ENCODE data around the gene ZNF69. TPM values are rescaled to one million over a fixed set of nuclear protein-coding genes. Genes with fewer than 3 reads are reported as not detected.
"Not testable (repeated sequence)": the region's sequence is repeated elsewhere in the genome, so short reads cannot be mapped to it uniquely, and the experiment has no call there.

The ZNF69 gene
- polyA plus RNA-seq, 1 donor from 2014 or later, result 2.1 TPM

DNA sequence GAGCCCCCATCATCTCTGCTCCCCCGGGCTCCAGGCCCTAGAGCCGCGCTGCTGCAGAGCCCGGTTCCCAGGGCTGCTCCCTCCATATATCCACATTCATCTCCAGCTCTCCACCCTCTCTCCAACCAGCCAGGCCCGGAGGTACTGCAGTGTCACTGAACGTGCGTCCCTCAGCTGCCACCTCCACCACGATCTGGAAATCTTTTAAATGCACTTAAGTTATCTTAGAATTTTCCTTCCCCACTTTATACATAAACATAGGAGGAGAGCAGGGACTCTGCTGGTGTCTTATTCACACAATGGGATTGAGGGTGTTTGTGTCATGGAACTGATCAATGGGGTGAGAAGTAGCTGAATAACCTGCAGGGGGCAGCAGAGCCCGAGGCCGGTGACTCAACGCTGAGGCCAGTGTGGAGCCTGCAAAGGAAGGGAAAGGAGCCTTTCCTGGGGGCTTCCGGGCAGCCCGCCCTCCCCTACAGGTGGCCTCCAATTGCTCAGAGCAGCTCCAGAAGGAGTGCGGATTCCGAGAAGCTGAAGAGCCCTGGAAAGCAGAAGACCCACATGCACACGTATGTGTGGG, 7.8 kb upstream of the ZNF69 start:
- H3K27me3 Mint-ChIP-seq, H3K36me3 Mint-ChIP-seq, H3K9me3 Mint-ChIP-seq, H3K4me1 Mint-ChIP-seq, H3K4me3 Mint-ChIP-seq: not testable (repeated sequence)
- peak overlapping the region in 2 of 3 donors; percentile 39 to 60 for H3K27ac Mint-ChIP-seq

- Mint-ChIP-seq H3K4me3 (no peak overlapping the region), H3K36me3 (no peaks in the 10 kb centered on the region), H3K27ac (no peak overlapping the region), H3K9me3 (peaks cover 0 to 4% (median 1%) of the 10 kb centered on the region in 3 donors), H3K4me1 (peaks cover 0 to 2% (median 1%) of the 10 kb centered on the region in 3 donors), H3K27me3 (peaks cover 1% of the 10 kb centered on the region)
These were observed 7.0 kb upstream of the ZNF69 start for GRCh38 chr19:11880598-11880997.

- H3K36me3 Mint-ChIP-seq, result no peaks in the 10 kb centered on the region
- peaks cover 1 to 2% (median 1%) of the 10 kb centered on the region in 3 donors for H3K9me3 Mint-ChIP-seq
- H3K4me3 Mint-ChIP-seq, result no peak overlapping the region
- H3K27ac Mint-ChIP-seq, result no peak overlapping the region
- H3K27me3 Mint-ChIP-seq, result peaks cover 1% of the 10 kb centered on the region
- H3K4me1 Mint-ChIP-seq, result peaks cover 0 to 2% (median 1%) of the 10 kb centered on the region in 3 donors
These were observed 6.3 kb upstream of the ZNF69 start for GRCh38 chr19:11881151-11881800.

GRCh38 chr19:11882606-11883005, 5.0 kb upstream of the ZNF69 start:
- H3K36me3 Mint-ChIP-seq, result no peaks in the 10 kb centered on the region

DNA sequence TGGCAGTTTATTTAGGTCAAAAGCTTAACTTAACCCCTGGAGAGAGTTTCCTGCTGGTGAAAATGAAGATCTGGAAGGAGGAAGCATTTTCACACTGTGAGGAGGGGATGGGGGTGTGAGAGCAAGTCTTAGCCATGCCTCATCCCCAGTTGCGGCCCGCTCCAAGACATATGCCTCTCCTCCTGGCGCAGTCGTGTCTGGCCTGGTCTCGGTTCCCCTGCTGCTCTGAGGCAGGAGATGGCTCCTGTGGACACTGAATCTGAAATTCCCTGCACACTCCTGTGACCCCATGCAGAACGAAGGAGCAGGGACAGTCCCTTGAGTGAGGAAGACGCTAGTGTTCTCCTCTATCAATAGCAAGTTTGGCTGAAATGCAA, 360 bp upstream of the ZNF69 start:
- Mint-ChIP-seq H3K4me3 (peak overlapping the region; percentile 90 to 97 (median 94)), H3K36me3 (no peaks in the 10 kb centered on the region), H3K27me3 (peaks cover 4% of the 10 kb centered on the region), H3K9me3 (peaks cover 0 to 4% (median 0%) of the 10 kb centered on the region in 3 donors), H3K4me1 (peaks cover 9 to 18% (median 12%) of the 10 kb centered on the region in 3 donors), H3K27ac (peak overlapping the region in 1 of 3 donors; percentile 43)

More at GRCh38 chr19:11882606-11883005, 5.0 kb upstream of the ZNF69 start:
- peaks cover 5% of the 10 kb centered on the region in 3 donors for H3K4me1 Mint-ChIP-seq
- H3K27me3 Mint-ChIP-seq, result peaks cover 1% of the 10 kb centered on the region
- no peak overlapping the region for H3K4me3 Mint-ChIP-seq
- no peak overlapping the region for H3K27ac Mint-ChIP-seq
- H3K9me3 Mint-ChIP-seq, result peaks cover 0 to 4% (median 1%) of the 10 kb centered on the region in 3 donors

DNA sequence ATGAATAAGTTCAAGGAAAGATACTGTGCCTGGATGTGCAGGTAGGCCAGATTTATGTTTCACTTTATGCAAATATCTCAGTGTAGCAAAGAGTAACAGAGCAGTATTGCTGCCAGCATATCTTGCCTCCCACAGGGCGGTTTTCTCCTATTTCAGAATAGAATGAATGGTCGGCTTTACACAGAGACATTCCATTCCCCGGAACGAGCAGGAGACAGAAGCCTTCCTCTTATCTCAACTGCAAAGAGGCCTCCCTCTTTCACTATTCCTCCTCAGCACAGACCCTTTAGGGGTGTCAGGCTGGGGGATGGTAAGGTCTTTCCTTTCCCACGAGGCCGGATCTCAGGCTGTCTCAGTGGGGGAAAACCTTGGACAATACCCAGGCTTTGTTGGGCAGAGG, 2.3 kb downstream of the ZNF69 start:
- H3K9me3 Mint-ChIP-seq, H3K36me3 Mint-ChIP-seq, H3K27ac Mint-ChIP-seq, H3K27me3 Mint-ChIP-seq: not testable (repeated sequence)
- peak overlapping the region in 3 of 4 donors; percentile 1 to 19 (median 10) for H3K4me3 Mint-ChIP-seq
- H3K4me1 Mint-ChIP-seq, result peaks cover 9 to 18% (median 12%) of the 10 kb centered on the region in 3 donors

GRCh38 chr19:11890634-11891033, 3.1 kb downstream of the ZNF69 start:
- Mint-ChIP-seq H3K4me3 (peak overlapping the region in 1 of 4 donors; percentile 6), H3K27me3 (peaks cover 2% of the 10 kb centered on the region), H3K36me3 (peaks cover 2% of the 10 kb centered on the region), H3K27ac (no peak overlapping the region), H3K4me1 (peaks cover 9 to 18% (median 12%) of the 10 kb centered on the region in 3 donors), H3K9me3 (peaks cover 0 to 4% (median 0%) of the 10 kb centered on the region in 3 donors)

- Mint-ChIP-seq H3K27ac (no peak overlapping the region), H3K4me1 (no peaks in the 10 kb centered on the region), H3K9me3 (peaks cover 0 to 2% (median 0%) of the 10 kb centered on the region in 3 donors), H3K4me3 (no peak overlapping the region), H3K36me3 (peaks cover 3% of the 10 kb centered on the region), H3K27me3 (no peaks in the 10 kb centered on the region)
These were observed 7.3 kb downstream of the ZNF69 start for GRCh38 chr19:11894851-11895250.

DNA sequence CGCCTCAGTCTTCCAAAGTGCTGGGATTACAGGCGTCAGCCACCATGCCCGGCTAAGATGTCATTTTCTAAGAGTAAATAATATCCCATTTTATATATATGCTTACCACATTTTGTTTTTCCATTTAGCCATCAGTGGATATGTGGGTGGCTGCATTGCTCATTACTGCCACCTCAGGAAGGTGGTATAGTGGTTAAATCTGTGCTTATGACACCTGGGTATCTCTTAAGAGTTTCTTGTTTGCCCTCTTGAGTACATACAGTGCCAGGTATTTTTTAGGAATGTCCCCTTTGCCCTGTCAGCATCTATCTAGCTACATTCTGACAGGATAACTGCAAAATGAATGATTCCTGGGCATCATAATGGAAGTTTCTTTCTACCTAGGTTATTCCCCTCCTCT, 14.6 kb downstream of the ZNF69 start:
- Mint-ChIP-seq H3K9me3 (peaks cover 6 to 25% (median 19%) of the 10 kb centered on the region in 3 donors), H3K36me3 (peaks cover 10% of the 10 kb centered on the region)

DNA sequence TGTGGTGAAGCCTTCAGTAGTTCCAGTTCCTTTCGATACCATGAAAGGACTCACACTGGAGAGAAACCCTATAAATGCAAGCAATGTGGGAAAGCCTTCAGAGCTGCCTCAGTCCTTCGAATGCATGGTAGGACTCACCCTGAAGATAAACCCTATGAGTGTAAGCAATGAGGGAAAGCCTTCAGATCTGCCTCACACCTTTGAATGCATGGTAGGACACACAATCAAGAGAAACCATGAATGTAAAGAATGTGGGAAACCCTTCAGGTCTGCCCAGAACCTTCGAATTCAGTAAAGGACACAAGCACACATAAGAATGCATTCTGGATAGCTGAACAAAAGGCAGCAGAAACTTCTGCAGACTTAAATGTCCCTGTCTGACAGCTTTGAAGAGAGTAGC, 18.3 kb downstream of the ZNF69 start:
- Mint-ChIP-seq H3K36me3 (peaks cover 9% of the 10 kb centered on the region), H3K27ac (no peak overlapping the region), H3K9me3 (peaks cover under 1 to 28% (median 20%) of the 10 kb centered on the region in 3 donors), H3K4me1 (no peaks in the 10 kb centered on the region), H3K4me3 (peak overlapping the region in 1 of 4 donors; percentile 65), H3K27me3 (no peaks in the 10 kb centered on the region)

More for the DNA sequence above, 14.6 kb downstream of the ZNF69 start:
- no peaks in the 10 kb centered on the region for H3K27me3 Mint-ChIP-seq
- no peak overlapping the region for H3K4me3 Mint-ChIP-seq
- no peak overlapping the region for H3K27ac Mint-ChIP-seq
- no peaks in the 10 kb centered on the region for H3K4me1 Mint-ChIP-seq

GRCh38 chr19:11911937-11912336, 24.4 kb downstream of the ZNF69 start:
- not testable (repeated sequence) for H3K4me1 Mint-ChIP-seq, H3K27me3 Mint-ChIP-seq, H3K27ac Mint-ChIP-seq, H3K4me3 Mint-ChIP-seq, H3K36me3 Mint-ChIP-seq
- peaks cover 2 to 24% (median 13%) of the 10 kb centered on the region in 3 donors for H3K9me3 Mint-ChIP-seq

DNA sequence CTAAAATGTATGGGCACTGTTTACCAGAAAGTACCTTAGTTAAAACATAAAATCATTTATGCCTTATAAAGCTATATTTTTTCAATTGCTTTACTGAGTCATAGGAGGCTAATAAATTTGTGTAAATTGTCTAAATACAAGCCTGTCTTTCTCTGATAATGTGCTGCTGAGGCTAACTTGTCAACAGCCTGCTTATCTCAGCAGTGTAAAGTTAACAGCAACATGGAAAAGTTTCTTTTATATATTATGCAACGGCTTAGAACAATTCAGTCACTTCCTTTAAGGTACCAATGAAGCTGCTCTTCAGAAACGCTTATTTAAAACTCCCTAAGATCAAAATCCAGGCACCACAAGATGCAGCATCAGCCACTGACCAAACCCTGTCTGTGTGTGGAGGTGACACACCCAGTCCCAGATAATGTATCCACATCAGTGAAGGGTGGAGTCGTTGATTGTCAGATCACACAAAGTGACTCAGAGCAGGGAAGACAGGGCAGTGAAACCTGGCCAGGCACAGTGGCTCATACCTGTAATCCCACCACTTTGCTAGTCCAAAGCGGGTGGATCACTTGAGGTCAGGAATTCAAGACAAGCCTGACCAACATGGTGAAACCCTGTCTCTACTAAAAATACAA, 27.0 kb downstream of the ZNF69 start:
- not testable (repeated sequence) for H3K4me3 Mint-ChIP-seq, H3K27ac Mint-ChIP-seq, H3K4me1 Mint-ChIP-seq, H3K36me3 Mint-ChIP-seq, H3K27me3 Mint-ChIP-seq
- peaks cover 2 to 12% (median 10%) of the 10 kb centered on the region in 3 donors for H3K9me3 Mint-ChIP-seq

- Mint-ChIP-seq H3K9me3 (no peaks in the 10 kb centered on the region), H3K27ac (no peak overlapping the region), H3K36me3 (peaks cover 2% of the 10 kb centered on the region), H3K4me1 (peaks cover 19 to 20% (median 19%) of the 10 kb centered on the region in 3 donors), H3K4me3 (peak overlapping the region in 1 of 4 donors; percentile 12), H3K27me3 (no peaks in the 10 kb centered on the region)
These were observed 34.4 kb downstream of the ZNF69 start for GRCh38 chr19:11921852-11922495.

GRCh38 chr19:11924886-11925650, 37.5 kb downstream of the ZNF69 start, which contains the start of gene ZNF700:
ZNF700 (plus strand) TSS chr19:11925107; CDS start chr19:11925211, 104 bp downstream.
- Mint-ChIP-seq H3K36me3 (no peaks in the 10 kb centered on the region), H3K4me3 (peak within 1 kb of the TSS; percentile 90 to 99 (median 96)), H3K27ac (peak within 1 kb of the TSS; percentile 89 to 99 (median 92)), H3K4me1 (peaks cover 26 to 28% (median 28%) of the 10 kb centered on the region in 3 donors), H3K9me3 (no peaks in the 10 kb centered on the region), H3K27me3 (no peaks in the 10 kb centered on the region)

All from IgD-negative memory B cell (primary cell).